Heart right ventricle (tissue), 16 donors: ENCODE measurements around the gene BNIP3. TPM values are rescaled to one million over a fixed set of nuclear protein-coding genes. Genes with fewer than 3 reads are reported as not detected.

Source experiments
- ATAC-seq, 8 donors: fragments of 200-7000 bp; cut with Tn5 transposase; one replicate each; pipeline ENCODE4 v1.9.1; 2020; ENCODE audit warnings: mild to moderate bottlenecking in 8 of 8, moderate library complexity in 8 of 8, moderate number of reproducible peaks in 1 of 8
- DNase-seq, 2 donors: peaks; one replicate each; pipeline ENCODE4 v3.0.0-alpha.2; 2020
- H3K27ac ChIP-seq, 10 donors: fragments of 200-600 bp; sonication (generic) in 2 of 10; one replicate each; pipeline versions ENCODE4 v1.5.0 to v1.8.0; 2020 to 2022; ENCODE audit warnings: mild to moderate bottlenecking in 3 of 10
- H3K27me3 ChIP-seq, 7 donors: fragments of 200-600 bp; one replicate each; pipeline ENCODE4 v1.8.0; 2021 to 2022; ENCODE audit warnings: mild to moderate bottlenecking in 2 of 7
- H3K36me3 ChIP-seq, 9 donors: fragments of 200-600 bp; sonication (generic) in 1 of 9; one replicate each; pipeline versions ENCODE4 v1.5.0 to v1.8.0; 2020 to 2022; ENCODE audit warnings: mild to moderate bottlenecking in 2 of 9
- H3K4me1 ChIP-seq, 9 donors: fragments of 200-600 bp; sonication (generic) in 1 of 9; one replicate each; pipeline versions ENCODE4 v1.5.0 to v1.8.0; 2020 to 2022; ENCODE audit warnings: mild to moderate bottlenecking in 4 of 9
- H3K4me3 ChIP-seq, 10 donors: fragments of 200-600 bp; sonication (generic) in 2 of 10; one replicate each; pipeline versions ENCODE4 v1.5.0 to v1.8.0; 2020 to 2022; ENCODE audit warnings: mild to moderate bottlenecking in 7 of 10, moderate library complexity in 2 of 10
- H3K9me3 ChIP-seq, 11 donors: fragments of 200-600 bp in 10 of 11; sonication (generic) in 2 of 11; one replicate each; pipeline versions ENCODE4 v1.5.0 to v1.8.0; 2013 to 2022; ENCODE audit warnings: mild to moderate bottlenecking in 2 of 11, control low read depth in 1 of 11, moderate library complexity in 1 of 11
- WGBS, 2 donors: extraction: QIAGEN DNeasy Blood & Tissue Kit; methylation state at CpG; one replicate each; pipeline ENCODE4 v1.1.7; 2013; ENCODE audit warnings: inconsistent platforms in 1 of 2; 5-methylcytosine and 5-hydroxymethylcytosine counted together
- intact Hi-C, 10 donors: fragments of 100-400 bp; cut with DNase I; formaldehyde crosslinking; loops; one replicate each; pipeline versions ENCODE4 v1.11.1 to v1.14.2; 2022
- polyA plus RNA-seq, 2 donors: library from polyadenylated mRNA; stranded (reverse); fragments of 200-250 nt; gene quantifications; one replicate each; pipeline ENCODE4 v1.2.3, GENCODE V29; 2013
- total RNA-seq, 10 donors: library from RNA; stranded (reverse); fragmentation: NEBNext Ultra II Directional in 3 of 10; extraction: Animal tissue kit (Norgen Biotek cat#: 25700) in 3 of 10; gene quantifications; one replicate each; pipeline versions ENCODE4 v1.2.1 to v1.2.4, GENCODE V29; 2021 to 2023
- TF ChIP-seq, protein P1 (sequence below), 9 donors: fragments of 200-600 bp; sonication (generic) in 2 of 9; IDR thresholded peaks; one replicate each; pipeline versions ENCODE4 v1.5.0 to v1.8.0; 2021 to 2022; ENCODE audit warnings: antibody characterized with exemption in 9 of 9, mild to moderate bottlenecking in 5 of 9, moderate library complexity in 1 of 9
- donor health status: Arrhythmogenic right ventricular cardiomyopathy.
- donor health status: ischemic (EF 13 %, LVEDD 7.1; RV severe dilation, severe dysfunction).
- donor health status: healthy with polysubstance abuse.
- donor health status: DM: no; HTN: yes; CAD: no.
- donor health status: DM: no; HTN: no; CAD: no.
- donor health status: ischemic (EF 25% LVEDD 6.9; RV normal size, moderate dysfunction).
- donor health status: ischemic (EF 25% LVEDD 5.7; RV mildly dilated, moderate dysfunction).
- donor health status: healthy.
- donor health status: DM: yes; HTN: yes; CAD: no.
- donor health status: Ischemic cardiomyopathy.
- donor health status: ischemic (EF 35%, LVEDD 5.7; RV mildly dilated, moderate dysfunction).
- donor health status: nonischemic (EF 11% LVEDD 7.7; RV severe dilation, severe dysfunction).
- donor health status: DM: yes; HTN: yes; CAD: no.
- donor health status: PGD.
- donor health status: ischemic (EF 29% LVEDD 5.4; RV normal size, mild dysfunction).
- donor health status: nonischemic (EF 23%, LVEDD 6.1; RV moderate dilation, normal function).

The BNIP3 gene
- total and polyA plus RNA-seq, 12 donors = 34.6 to 211 (median 148) TPM

DNA sequence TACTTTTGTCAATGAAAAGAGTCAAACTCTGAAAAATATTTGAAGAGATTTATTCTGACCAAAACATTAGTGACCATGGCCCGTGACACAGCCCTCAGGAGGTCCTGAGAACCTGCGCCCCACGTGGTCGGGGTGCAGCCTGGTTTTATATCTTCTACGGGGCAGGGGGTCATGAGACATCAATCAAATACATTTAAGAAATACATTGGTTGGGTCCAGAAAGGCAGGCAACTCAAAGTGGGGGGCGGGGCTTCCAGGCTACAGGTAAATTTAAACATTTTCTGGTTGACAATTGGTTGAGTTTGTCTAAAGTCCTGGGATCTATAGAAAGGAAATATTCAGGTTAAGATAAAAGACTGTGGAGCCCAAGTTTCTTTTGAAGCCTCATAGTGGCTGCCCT is 34.8 kb upstream of the BNIP3 start:
- no peak for DNase-seq
- Histone ChIP-seq H3K36me3 (no peaks in the 10 kb centered on the region), H3K27ac (no peak overlapping the region), H3K9me3 (no peaks in the 10 kb centered on the region), H3K27me3 (no peaks in the 10 kb centered on the region), H3K4me1 (peaks cover 0 to 24% (median 0%) of the 10 kb centered on the region in 9 donors), H3K4me3 (no peak overlapping the region)
- 82 to 83% methylated on average over 6 of the region's 6 CpGs for WGBS, 2 donors
- ATAC-seq = no peak
- intact Hi-C loops = no loop called here
- TF ChIP-seq, protein P1, sequence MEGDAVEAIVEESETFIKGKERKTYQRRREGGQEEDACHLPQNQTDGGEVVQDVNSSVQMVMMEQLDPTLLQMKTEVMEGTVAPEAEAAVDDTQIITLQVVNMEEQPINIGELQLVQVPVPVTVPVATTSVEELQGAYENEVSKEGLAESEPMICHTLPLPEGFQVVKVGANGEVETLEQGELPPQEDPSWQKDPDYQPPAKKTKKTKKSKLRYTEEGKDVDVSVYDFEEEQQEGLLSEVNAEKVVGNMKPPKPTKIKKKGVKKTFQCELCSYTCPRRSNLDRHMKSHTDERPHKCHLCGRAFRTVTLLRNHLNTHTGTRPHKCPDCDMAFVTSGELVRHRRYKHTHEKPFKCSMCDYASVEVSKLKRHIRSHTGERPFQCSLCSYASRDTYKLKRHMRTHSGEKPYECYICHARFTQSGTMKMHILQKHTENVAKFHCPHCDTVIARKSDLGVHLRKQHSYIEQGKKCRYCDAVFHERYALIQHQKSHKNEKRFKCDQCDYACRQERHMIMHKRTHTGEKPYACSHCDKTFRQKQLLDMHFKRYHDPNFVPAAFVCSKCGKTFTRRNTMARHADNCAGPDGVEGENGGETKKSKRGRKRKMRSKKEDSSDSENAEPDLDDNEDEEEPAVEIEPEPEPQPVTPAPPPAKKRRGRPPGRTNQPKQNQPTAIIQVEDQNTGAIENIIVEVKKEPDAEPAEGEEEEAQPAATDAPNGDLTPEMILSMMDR (IDR thresholded peaks at IDR 0.05) = no peak

- intact Hi-C loops = no loop called here
Measured at GRCh38 chr10:132011445-132011844, 29.7 kb upstream of the BNIP3 start.

GRCh38 chr10:132011024-132011423 is 29.3 kb upstream of the BNIP3 start:
- ATAC-seq (peak in 5 of 8 donors; percentile 68 to 87 (median 76)), DNase-seq (peak; percentile 31 to 41)
- peaks cover 0 to 40% (median 0%) of the 10 kb centered on the region in 9 donors for H3K4me1 ChIP-seq
- intact Hi-C loops = no loop called here
- peaks cover 0 to 10% (median 0%) of the 10 kb centered on the region in 7 donors for H3K27me3 ChIP-seq
- TF ChIP-seq, protein P1 (IDR thresholded peaks at IDR 0.05) = no peak
- peak overlapping the region in 6 of 10 donors; percentile 3 to 58 (median 42) for H3K27ac ChIP-seq
- 53 to 62% methylated on average over 6 of the region's 6 CpGs for WGBS, 2 donors
- no peaks in the 10 kb centered on the region for H3K9me3 ChIP-seq
- H3K36me3 ChIP-seq = no peaks in the 10 kb centered on the region
- H3K4me3 ChIP-seq = no peak overlapping the region

More at GRCh38 chr10:132011445-132011844, 29.7 kb upstream of the BNIP3 start:
- Histone ChIP-seq H3K36me3 (no peaks in the 10 kb centered on the region), H3K4me3 (no peak overlapping the region), H3K9me3 (no peaks in the 10 kb centered on the region), H3K27ac (peak overlapping the region in 6 of 10 donors; percentile 3 to 58 (median 42)), H3K4me1 (peaks cover 0 to 40% (median 0%) of the 10 kb centered on the region in 9 donors), H3K27me3 (peaks cover 0 to 10% (median 0%) of the 10 kb centered on the region in 7 donors)
- TF ChIP-seq, protein P1 (IDR thresholded peaks at IDR 0.05) = no peak
- DNase-seq = no peak
- 80 to 86% methylated on average over 1 of the region's 1 CpG for WGBS, 2 donors
- peak in 2 of 8 donors; percentile 31 to 47 for ATAC-seq

GRCh38 chr10:132010483-132010882 is 28.8 kb upstream of the BNIP3 start:
- WGBS, 2 donors = 59 to 68% methylated on average over 2 of the region's 2 CpGs
- Histone ChIP-seq H3K36me3 (no peaks in the 10 kb centered on the region), H3K4me1 (peaks cover 0 to 40% (median 0%) of the 10 kb centered on the region in 9 donors), H3K9me3 (peaks cover 0 to 1% (median 0%) of the 10 kb centered on the region in 11 donors), H3K27ac (peak overlapping the region in 5 of 10 donors; percentile 23 to 58 (median 50)), H3K27me3 (peaks cover 0 to 10% (median 0%) of the 10 kb centered on the region in 7 donors), H3K4me3 (no peak overlapping the region)
- intact Hi-C loops = no loop called here
- DNase-seq (no peak), ATAC-seq (peak in 6 of 8 donors; percentile 67 to 90 (median 84))
- TF ChIP-seq, protein P1 (IDR thresholded peaks at IDR 0.05) = no peak
